ENCODE results near the gene HADHB.

The HADHB gene

DNA sequence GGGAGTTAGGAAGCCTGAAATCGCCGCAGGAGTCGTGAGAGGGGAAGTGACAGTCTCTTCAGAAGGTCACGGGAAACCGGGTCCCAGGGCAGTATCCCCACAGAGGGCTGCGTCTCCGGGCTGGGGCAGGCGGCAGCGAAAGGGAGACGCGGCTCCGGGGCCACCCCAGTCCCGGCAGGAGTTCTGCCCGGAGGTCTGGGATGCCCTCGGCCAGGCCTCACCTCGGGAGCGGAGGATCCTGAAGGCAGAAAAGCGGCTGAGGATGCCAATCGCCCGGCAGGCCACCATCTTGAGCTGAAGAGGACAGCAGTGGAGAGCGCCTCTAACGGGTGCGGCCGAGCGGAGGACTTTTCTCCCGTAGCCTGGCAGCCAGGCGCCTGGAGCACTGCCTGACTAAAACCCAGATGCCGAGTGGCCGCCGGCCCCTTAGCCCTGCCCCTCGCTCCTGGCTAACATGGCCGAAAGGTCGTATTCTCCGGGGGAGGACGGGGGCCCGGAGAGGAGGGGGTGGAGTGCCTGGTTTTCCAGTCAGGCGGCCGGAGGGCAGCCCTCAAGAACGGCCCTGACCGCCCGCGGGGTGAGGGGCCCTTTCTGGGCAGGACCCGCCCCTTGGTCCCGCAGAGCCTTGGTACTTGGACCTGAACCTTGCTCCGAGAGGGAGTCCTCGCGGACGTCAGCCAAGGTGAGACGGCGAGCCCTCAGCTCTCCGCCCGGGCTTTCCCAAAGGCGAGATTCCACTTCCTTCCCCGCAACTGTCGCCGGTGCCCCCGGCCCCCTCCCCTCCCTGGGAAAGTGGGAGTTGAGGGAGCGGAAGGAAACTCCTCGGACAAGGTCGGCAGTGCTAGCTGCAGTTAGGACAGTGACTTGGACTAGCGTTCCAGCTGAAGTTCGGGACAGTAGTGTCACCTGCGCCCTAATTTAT is at the start of gene HADHB, which contains the start of gene HADHA:
HADHB (plus strand) TSS at position 631 of the 922 bp plus-strand sequence. CDS start 9,316 bp downstream, outside the sequence.
HADHA (minus strand) TSS at position 324 of the 922 bp plus-strand sequence; CDS start at position 288, 36 bp downstream.
- in situ Hi-C loops (cut with MboI; ENCODE audit: low pct_unique_long_range_greater_than_20kb, low sequenced_read_pairs, unreplicated experiment): no loop called here
- peak; percentile 84 for DNase-seq (ENCODE audit: low spot score)
- TF ChIP-seq CTCF (IDR thresholded peaks at IDR 0.05; ENCODE audit: extremely low read depth, insufficient read depth, missing control alignments): peak; percentile 35

- in situ Hi-C loops (cut with MboI; ENCODE audit: low pct_unique_long_range_greater_than_20kb, low sequenced_read_pairs, unreplicated experiment): no loop called here
- no peak for DNase-seq (ENCODE audit: low spot score)
- TF ChIP-seq CTCF (IDR thresholded peaks at IDR 0.05; ENCODE audit: extremely low read depth, insufficient read depth, missing control alignments): no peak
Measured at GRCh38 chr2:26195040-26195984, 49.4 kb upstream of the HADHB start.

- TF ChIP-seq CTCF (IDR thresholded peaks at IDR 0.05; ENCODE audit: extremely low read depth, insufficient read depth, missing control alignments): no peak
- in situ Hi-C loops (cut with MboI; ENCODE audit: low pct_unique_long_range_greater_than_20kb, low sequenced_read_pairs, unreplicated experiment): no loop called here
- DNase-seq (ENCODE audit: low spot score): peak; percentile 43
Measured at GRCh38 chr2:26196683-26197418, 47.9 kb upstream of the HADHB start.

DNA sequence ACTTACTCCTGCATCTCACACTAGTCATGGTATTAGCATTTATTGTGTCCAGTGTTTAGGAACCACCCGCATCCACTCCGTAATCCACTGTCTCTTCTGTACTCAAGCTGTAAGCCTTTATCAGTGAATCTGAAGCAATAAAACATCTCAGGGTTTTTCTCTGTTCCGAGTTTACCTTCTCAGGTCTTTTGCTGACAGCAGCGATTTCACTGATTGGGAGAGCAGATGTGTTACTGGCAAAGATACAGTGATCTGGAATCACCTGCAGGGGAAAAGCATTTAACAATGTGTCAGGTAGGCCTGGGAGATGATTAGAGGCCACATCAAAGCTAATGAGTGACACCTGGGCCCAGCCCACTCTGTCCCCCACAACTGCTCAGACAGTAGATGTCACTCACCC is 47.2 kb upstream of the HADHB start:
- no peak for DNase-seq (ENCODE audit: low spot score)
- TF ChIP-seq CTCF (IDR thresholded peaks at IDR 0.05; ENCODE audit: extremely low read depth, insufficient read depth, missing control alignments): no peak
- in situ Hi-C loops (cut with MboI; ENCODE audit: low pct_unique_long_range_greater_than_20kb, low sequenced_read_pairs, unreplicated experiment): no loop called here

DNA sequence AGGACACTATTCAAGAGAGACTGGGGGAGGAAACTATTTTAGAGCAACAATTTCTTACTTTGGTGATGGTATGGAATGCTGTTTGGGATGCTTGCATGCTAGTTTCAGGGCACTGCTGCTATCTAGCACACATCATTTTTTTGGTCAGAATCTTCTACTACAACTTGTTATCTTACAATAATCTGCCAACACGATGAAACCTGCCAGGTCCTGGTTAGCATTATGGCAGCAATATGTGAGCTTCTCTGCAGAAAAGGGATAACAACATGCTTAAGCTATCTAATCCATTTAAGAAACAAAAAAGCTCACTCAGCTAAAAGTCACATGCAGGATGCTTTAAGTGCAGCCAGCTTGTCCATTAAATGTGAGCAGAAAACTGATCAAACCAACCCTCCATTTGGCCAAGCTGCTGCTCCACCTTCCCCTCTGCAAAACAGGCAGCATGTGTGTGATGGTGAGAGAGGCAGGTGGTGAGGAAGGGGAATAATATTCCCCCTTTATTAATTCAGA is 41.7 kb upstream of the HADHB start:
- no peak for TF ChIP-seq CTCF (IDR thresholded peaks at IDR 0.05; ENCODE audit: extremely low read depth, insufficient read depth, missing control alignments)
- in situ Hi-C loops (cut with MboI; ENCODE audit: low pct_unique_long_range_greater_than_20kb, low sequenced_read_pairs, unreplicated experiment): no loop called here
- DNase-seq (ENCODE audit: low spot score): no peak
